ENCODE data around the gene CXCL10. TPM values are rescaled to one million over a fixed set of nuclear protein-coding genes. Genes with fewer than 3 reads are reported as not detected.

CXCL10 gene
- total RNA-seq (2021) (0.79 and 1.0 TPM in 2 replicates), Bru-seq, nascent RNA (percentile 17 among the genes with signal in this experiment), BruChase-seq, experiment 1, labeled RNA remaining after a 2-hour chase (percentile 23 among the genes with signal in this experiment), BruChase-seq, experiment 2, labeled RNA remaining after a 6-hour chase (percentile 47 among the genes with signal in this experiment)
- long read RNA-seq, partial matches to known transcripts: 0 of 3 reads
- long read RNA-seq, other reads (novel, unspliced or antisense): 0 of 3 reads

DNA sequence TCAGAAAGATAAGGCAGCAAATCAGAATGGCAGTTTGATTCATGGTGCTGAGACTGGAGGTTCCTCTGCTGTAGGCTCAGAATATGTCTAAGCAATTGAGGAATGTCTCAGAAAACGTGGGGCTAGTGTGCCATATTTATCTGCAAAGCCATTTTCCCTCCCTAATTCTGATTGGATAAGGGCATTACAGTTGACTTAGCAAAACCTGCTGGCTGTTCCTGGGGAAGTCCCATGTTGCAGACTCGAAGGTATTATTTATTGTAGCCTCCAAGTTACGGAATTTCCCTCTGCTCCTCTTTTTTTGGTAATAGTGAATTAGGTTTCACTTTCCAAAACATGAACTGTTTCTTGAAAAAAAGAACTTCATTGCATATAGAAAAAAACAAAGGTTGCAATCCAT, at the start of gene CXCL10:
Gene CXCL10 (minus strand): TSS at position 109 of the 400 bp plus-strand sequence. CDS start 66 bp downstream, at position 43.
- no peak for TF ChIP-seq EZH2 (IDR thresholded peaks at IDR 0.05; ENCODE audit: borderline replicate concordance, low read depth, low read length, poor library complexity, severe bottlenecking)
- TF ChIP-seq, protein P1, sequence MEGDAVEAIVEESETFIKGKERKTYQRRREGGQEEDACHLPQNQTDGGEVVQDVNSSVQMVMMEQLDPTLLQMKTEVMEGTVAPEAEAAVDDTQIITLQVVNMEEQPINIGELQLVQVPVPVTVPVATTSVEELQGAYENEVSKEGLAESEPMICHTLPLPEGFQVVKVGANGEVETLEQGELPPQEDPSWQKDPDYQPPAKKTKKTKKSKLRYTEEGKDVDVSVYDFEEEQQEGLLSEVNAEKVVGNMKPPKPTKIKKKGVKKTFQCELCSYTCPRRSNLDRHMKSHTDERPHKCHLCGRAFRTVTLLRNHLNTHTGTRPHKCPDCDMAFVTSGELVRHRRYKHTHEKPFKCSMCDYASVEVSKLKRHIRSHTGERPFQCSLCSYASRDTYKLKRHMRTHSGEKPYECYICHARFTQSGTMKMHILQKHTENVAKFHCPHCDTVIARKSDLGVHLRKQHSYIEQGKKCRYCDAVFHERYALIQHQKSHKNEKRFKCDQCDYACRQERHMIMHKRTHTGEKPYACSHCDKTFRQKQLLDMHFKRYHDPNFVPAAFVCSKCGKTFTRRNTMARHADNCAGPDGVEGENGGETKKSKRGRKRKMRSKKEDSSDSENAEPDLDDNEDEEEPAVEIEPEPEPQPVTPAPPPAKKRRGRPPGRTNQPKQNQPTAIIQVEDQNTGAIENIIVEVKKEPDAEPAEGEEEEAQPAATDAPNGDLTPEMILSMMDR (conservative IDR thresholded peaks at IDR 0.05; ENCODE audit: low read depth, low read length): no peak
- H3K9me3 ChIP-seq (ENCODE audit: low read depth, low read length, poor library complexity, severe bottlenecking): no peaks in the 10 kb centered on the region
- no peaks in the 10 kb centered on the region for H3K4me1 ChIP-seq (ENCODE audit: insufficient read depth, low read length, poor library complexity, severe bottlenecking)
- H3K27ac ChIP-seq (ENCODE audit: low read depth, low read length, poor library complexity, severe bottlenecking): no peak within 1 kb of the TSS
- H3K4me3 ChIP-seq (ENCODE audit: low read depth, low read length, poor library complexity, severe bottlenecking): no peak within 1 kb of the TSS
- DNase-seq (ENCODE audit: low spot score): no peak
- CTCF ChIA-PET: no interaction called here
- H3K36me3 ChIP-seq (ENCODE audit: insufficient read depth, low read length, poor library complexity, severe bottlenecking): no peaks in the 10 kb centered on the region
- no TSS peak for BruUV-seq (replicated peaks)
- intact Hi-C loops (cut with micrococcal nuclease; ENCODE audit: unreplicated experiment): no loop called here
- H3K27me3 ChIP-seq (replicated peaks; ENCODE audit: insufficient read depth, low read depth, low read length, poor library complexity): no peaks in the 10 kb centered on the region
- POLR2A ChIA-PET (ENCODE audit: low non-redundant PET): no interaction called here

DNA sequence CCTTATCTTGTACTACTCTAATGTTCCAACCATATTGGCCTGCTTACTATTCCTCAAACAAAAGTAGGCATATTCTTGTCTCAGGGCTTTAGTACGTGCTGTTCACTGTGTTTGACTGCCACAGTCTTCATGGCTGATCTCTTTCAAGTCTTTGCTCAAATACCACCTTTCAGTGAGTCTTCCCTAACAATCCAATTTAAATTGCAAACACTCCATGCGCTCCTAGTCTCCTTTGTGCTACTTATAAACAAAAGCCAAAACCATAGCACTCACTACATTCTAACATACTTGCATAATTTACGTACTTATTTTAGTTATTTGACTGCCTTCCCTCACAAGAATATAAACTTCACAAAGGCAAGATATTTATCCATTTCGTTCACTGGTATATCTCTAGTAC, 49.5 kb upstream of the CXCL10 start:
- BruUV-seq (replicated peaks): no TSS peak
- DNase-seq (ENCODE audit: low spot score): no peak
- POLR2A ChIA-PET (ENCODE audit: low non-redundant PET): no interaction called here
- H3K27me3 ChIP-seq (replicated peaks; ENCODE audit: insufficient read depth, low read depth, low read length, poor library complexity): no peaks in the 10 kb centered on the region
- no peak overlapping the region for H3K4me3 ChIP-seq (ENCODE audit: low read depth, low read length, poor library complexity, severe bottlenecking)
- H3K27ac ChIP-seq (ENCODE audit: low read depth, low read length, poor library complexity, severe bottlenecking): no peak overlapping the region
- intact Hi-C loops (cut with micrococcal nuclease; ENCODE audit: unreplicated experiment): no loop called here
- no peaks in the 10 kb centered on the region for H3K4me1 ChIP-seq (ENCODE audit: insufficient read depth, low read length, poor library complexity, severe bottlenecking)
- no peaks in the 10 kb centered on the region for H3K36me3 ChIP-seq (ENCODE audit: insufficient read depth, low read length, poor library complexity, severe bottlenecking)
- H3K9me3 ChIP-seq (ENCODE audit: low read depth, low read length, poor library complexity, severe bottlenecking): no peaks in the 10 kb centered on the region
- CTCF ChIA-PET: no interaction called here
- TF ChIP-seq, protein P1 (conservative IDR thresholded peaks at IDR 0.05; ENCODE audit: low read depth, low read length): no peak
- TF ChIP-seq EZH2 (IDR thresholded peaks at IDR 0.05; ENCODE audit: borderline replicate concordance, low read depth, low read length, poor library complexity, severe bottlenecking): no peak

DNA sequence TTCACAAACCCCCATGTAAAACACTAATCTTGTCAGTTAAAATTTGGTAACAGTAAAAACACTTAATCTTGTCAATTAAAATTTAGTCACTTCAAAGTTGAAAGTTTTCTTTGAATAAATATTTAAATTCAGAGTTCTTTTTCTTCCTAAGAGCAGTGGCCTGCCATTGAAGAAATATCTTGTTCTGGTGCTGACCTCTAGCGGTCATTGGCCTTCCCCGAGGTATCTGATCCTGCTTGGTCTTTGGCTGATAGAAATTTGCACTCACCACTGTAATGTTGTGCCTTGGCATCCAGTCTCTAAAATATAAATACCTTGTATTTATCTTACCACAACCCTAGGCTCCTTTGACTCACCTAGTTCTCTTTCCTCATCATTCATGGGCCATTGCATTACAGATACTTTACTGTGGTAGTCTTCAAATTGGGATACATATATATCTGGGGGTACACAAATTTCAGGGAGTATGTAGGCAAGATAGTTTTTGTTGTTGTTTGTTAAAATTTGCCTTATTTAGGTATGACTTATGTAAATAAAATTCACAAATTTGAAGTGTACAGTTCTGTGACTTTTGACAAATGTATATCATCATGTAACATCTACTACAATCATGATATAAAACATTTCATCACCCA, 44.5 kb upstream of the CXCL10 start:
- Histone ChIP-seq H3K9me3 (ENCODE audit: low read depth, low read length, poor library complexity, severe bottlenecking) (no peaks in the 10 kb centered on the region), H3K27ac (ENCODE audit: low read depth, low read length, poor library complexity, severe bottlenecking) (no peak overlapping the region), H3K36me3 (ENCODE audit: insufficient read depth, low read length, poor library complexity, severe bottlenecking) (no peaks in the 10 kb centered on the region), H3K4me1 (ENCODE audit: insufficient read depth, low read length, poor library complexity, severe bottlenecking) (no peaks in the 10 kb centered on the region), H3K4me3 (ENCODE audit: low read depth, low read length, poor library complexity, severe bottlenecking) (no peak overlapping the region), H3K27me3 (replicated peaks; ENCODE audit: insufficient read depth, low read depth, low read length, poor library complexity) (no peaks in the 10 kb centered on the region)
- DNase-seq (ENCODE audit: low spot score): peak; percentile 57
- TF ChIP-seq, protein P1 (conservative IDR thresholded peaks at IDR 0.05; ENCODE audit: low read depth, low read length): peak; percentile 63
- no peak for TF ChIP-seq EZH2 (IDR thresholded peaks at IDR 0.05; ENCODE audit: borderline replicate concordance, low read depth, low read length, poor library complexity, severe bottlenecking)
- BruUV-seq (replicated peaks): no TSS peak
- intact Hi-C loops (cut with micrococcal nuclease; ENCODE audit: unreplicated experiment): loop anchor here (1.0 to 5.0 kb wide), 3 partner anchors 65 to 150 kb away; no protein-coding TSS in a partner anchor
- ChIA-PET CTCF (interaction anchor here (0.7 kb wide), 1 partner anchor 37 kb away, joined by 3 read pairs; no protein-coding TSS in a partner anchor), POLR2A (ENCODE audit: low non-redundant PET) (no interaction called here)
